OCI-LY1 (cell line): ENCODE measurements around the gene MMAB.

Source experiments
- EZH2 ChIP-seq: fragments of 200-600 bp; sonication (generic), shearing (Covaris generic); IDR thresholded peaks from 2 replicates; pipeline ENCODE4 v1.8.0; 2017; ENCODE audit warnings: borderline replicate concordance, mixed run types, mild to moderate bottlenecking, antibody characterized with exemption, low read length, moderate library complexity, mixed read lengths
- TF ChIP-seq, protein P1 (sequence below): fragments of 200-600 bp; sonication (generic), shearing (Covaris generic); IDR thresholded peaks from 2 replicates; pipeline ENCODE4 v1.5.1; 2017; ENCODE audit warnings: mild to moderate bottlenecking, antibody characterized with exemption, low read length, moderate library complexity, mixed read lengths

DNA sequence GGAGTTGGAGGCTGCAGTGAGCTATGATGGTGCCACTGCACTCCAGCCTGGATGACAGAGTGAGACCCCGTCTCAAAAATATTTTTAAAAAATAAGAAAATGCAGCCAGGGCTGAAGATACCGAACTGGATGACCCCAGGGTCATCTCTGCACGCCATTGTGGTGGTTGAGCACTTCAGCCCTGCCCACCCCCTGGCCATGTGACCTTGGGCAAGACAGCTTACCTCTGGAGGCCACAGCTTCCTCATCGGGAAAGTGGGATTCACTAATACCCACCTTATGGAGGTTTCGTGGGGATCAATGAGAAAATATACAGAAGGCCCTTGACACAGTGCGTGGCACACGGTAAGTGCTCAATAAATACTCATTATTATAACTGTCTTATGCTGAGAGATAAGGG, 25.8 kb upstream of the MMAB start:
- no peak for TF ChIP-seq EZH2
- TF ChIP-seq, protein P1, sequence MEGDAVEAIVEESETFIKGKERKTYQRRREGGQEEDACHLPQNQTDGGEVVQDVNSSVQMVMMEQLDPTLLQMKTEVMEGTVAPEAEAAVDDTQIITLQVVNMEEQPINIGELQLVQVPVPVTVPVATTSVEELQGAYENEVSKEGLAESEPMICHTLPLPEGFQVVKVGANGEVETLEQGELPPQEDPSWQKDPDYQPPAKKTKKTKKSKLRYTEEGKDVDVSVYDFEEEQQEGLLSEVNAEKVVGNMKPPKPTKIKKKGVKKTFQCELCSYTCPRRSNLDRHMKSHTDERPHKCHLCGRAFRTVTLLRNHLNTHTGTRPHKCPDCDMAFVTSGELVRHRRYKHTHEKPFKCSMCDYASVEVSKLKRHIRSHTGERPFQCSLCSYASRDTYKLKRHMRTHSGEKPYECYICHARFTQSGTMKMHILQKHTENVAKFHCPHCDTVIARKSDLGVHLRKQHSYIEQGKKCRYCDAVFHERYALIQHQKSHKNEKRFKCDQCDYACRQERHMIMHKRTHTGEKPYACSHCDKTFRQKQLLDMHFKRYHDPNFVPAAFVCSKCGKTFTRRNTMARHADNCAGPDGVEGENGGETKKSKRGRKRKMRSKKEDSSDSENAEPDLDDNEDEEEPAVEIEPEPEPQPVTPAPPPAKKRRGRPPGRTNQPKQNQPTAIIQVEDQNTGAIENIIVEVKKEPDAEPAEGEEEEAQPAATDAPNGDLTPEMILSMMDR: no peak
